ENCODE measurements around the gene ACOT8. TPM values are rescaled to one million over a fixed set of nuclear protein-coding genes. Genes with fewer than 3 reads are reported as not detected.
A peak's percentile ranks its signal among the peaks of the same experiment; 100 is the strongest.
"Not testable (repeated sequence)": the region's sequence is repeated elsewhere in the genome, so short reads cannot be mapped to it uniquely, and the experiment has no call there.

ACOT8 gene
- total RNA-seq, 2 experiments from 2014 or later: 36.0 to 36.5 TPM

DNA sequence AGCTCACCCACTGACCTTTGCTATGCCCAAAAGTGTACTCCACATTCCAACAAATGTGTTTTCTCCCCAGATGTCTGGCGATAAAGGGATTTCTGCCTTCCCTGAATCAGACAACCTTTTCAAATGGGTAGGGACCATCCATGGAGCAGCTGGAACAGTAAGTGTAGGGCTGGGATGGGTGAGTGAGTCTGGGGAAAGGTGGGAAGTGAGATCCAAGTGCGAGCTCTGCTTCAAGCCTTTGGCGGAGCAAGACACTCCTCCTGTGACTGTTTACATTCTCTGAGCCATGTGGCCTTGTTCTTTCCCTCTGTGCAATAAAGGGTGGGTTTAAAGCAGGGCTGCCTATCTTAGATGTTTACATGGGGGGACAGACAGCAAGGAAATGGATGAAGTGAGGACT lies 42.9 kb downstream of the ACOT8 start:
- Mint-ChIP-seq H3K36me3 (ENCODE audit: low read depth) (peaks cover 68% of the 10 kb centered on the region), H3K27me3 (no peaks in the 10 kb centered on the region), H3K9me3 (no peaks in the 10 kb centered on the region), H3K4me1 (peaks cover 36% of the 10 kb centered on the region), H3K4me3 (peak overlapping the region; percentile 13), H3K27ac (no peak overlapping the region)
- DNase-seq: no peak
- ChIA-PET CTCF (interaction anchor here (0.7 to 2.3 kb wide), 4 partner anchors 8 to 155 kb away, joined by 5 to 15 read pairs (median 13); no protein-coding TSS in a partner anchor), POLR2A (interaction anchor here (1.5 to 4.1 kb wide), 8 partner anchors 9 to 157 kb away, joined by 3 to 30 read pairs (median 12); partner anchors contain the start of genes ACOT8, DNTTIP1, PCIF1 and WFDC3)

GRCh38 chr20:45813489-45813888 lies 43.7 kb downstream of the ACOT8 start:
- POLR2A ChIA-PET: interaction anchor here (0.7 to 4.1 kb wide), 21 partner anchors 8 to 275 kb away, joined by 3 to 30 read pairs (median 4); partner anchors contain the start of genes ACOT8, DNTTIP1, PCIF1 and WFDC3
- Mint-ChIP-seq H3K4me1 (peaks cover 36% of the 10 kb centered on the region), H3K27me3 (no peaks in the 10 kb centered on the region), H3K36me3 (ENCODE audit: low read depth) (peaks cover 74% of the 10 kb centered on the region), H3K4me3 (peak overlapping the region; percentile 99), H3K9me3 (no peaks in the 10 kb centered on the region), H3K27ac (peak overlapping the region; percentile 83)
- CTCF ChIA-PET: interaction anchor here (0.6 to 2.3 kb wide), 6 partner anchors 9 to 156 kb away, joined by 3 to 15 read pairs (median 8); no protein-coding TSS in a partner anchor
- DNase-seq: no peak

DNA sequence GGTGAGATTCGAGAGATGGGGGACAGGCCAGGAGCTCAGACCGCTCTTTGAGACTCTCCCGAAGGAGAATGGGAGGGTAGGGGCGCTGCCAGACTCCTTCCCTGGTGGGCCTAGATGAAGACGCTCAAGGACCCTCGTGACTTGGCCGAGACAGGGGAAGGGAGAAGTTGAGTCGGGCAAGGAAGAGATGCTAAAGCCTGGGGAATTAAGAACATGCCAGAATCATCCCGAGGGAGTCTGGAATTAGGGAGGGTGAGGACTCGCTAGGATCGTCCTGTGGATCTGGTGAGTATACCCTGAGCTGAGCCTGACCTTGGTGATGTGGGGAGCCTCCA lies 44.2 kb downstream of the ACOT8 start:
- Mint-ChIP-seq H3K36me3 (ENCODE audit: low read depth) (peaks cover 78% of the 10 kb centered on the region), H3K4me3 (peak overlapping the region; percentile 99), H3K9me3 (no peaks in the 10 kb centered on the region), H3K27ac (peak overlapping the region; percentile 83), H3K4me1 (peaks cover 36% of the 10 kb centered on the region), H3K27me3 (no peaks in the 10 kb centered on the region)
- no peak for DNase-seq
- ChIA-PET POLR2A (interaction anchor here (0.6 to 4.1 kb wide), 25 partner anchors 8 to 275 kb away, joined by 3 to 30 read pairs (median 4); partner anchors contain the start of genes ACOT8, DNTTIP1, PCIF1 and WFDC3), CTCF (interaction anchor here (0.6 to 2.3 kb wide), 6 partner anchors 9 to 157 kb away, joined by 3 to 15 read pairs (median 8); no protein-coding TSS in a partner anchor)

DNA sequence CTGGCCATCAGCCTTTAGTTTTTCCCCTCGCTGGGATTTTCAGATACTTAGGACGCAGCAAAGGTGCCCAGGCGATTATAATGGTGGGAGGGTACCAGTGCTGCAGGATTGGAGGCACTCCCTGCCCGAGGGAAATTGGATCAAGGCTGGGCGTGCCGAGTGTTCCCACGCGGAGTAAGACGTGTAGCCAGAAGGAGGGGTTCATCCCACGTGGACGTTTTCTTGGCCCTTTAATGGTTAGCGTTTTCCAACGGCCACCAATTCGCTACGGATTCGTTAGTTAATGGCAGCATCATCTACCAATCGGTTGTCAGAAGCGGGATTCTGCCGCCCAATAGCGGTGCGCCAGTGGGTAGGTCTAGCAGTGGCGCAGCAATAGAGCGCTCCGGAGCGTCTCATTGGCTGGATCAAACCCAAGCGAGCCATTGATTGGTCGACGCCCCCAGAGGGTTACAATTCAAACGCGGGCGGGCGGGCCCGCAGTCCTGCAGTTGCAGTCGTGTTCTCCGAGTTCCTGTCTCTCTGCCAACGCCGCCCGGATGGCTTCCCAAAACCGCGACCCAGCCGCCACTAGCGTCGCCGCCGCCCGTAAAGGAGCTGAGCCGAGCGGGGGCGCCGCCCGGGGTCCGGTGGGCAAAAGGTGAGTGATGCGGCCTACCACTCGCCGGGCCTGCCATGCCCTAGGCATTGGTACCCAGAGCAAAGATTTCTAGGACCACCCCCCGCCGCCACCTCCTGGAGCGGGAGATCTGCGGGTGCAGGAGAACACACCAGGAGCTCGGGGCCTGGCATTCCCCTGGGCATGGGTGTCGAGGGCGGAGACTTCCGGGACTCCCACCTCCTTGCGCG lies 44.8 kb downstream of the ACOT8 start, which contains the start of gene UBE2C:
UBE2C (plus strand) TSS at position 488 of the 849 bp plus-strand sequence; CDS start at position 540, 52 bp downstream.
- peak within 1 kb of the TSS; percentile 83 for H3K27ac Mint-ChIP-seq
- H3K4me1 Mint-ChIP-seq: peaks cover 36% of the 10 kb centered on the region
- peak; percentile 97 for DNase-seq
- no peaks in the 10 kb centered on the region for H3K27me3 Mint-ChIP-seq
- H3K4me3 Mint-ChIP-seq: peak within 1 kb of the TSS; percentile 99
- H3K36me3 Mint-ChIP-seq (ENCODE audit: low read depth): peaks cover 77% of the 10 kb centered on the region
- ChIA-PET CTCF (interaction anchor here (0.8 to 2.3 kb wide), 5 partner anchors 10 to 157 kb away, joined by 3 to 15 read pairs (median 11); no protein-coding TSS in a partner anchor), POLR2A (interaction anchor here (0.6 to 4.1 kb wide), 24 partner anchors 9 to 276 kb away, joined by 3 to 30 read pairs (median 4); partner anchors contain the start of genes ACOT8, DNTTIP1, PCIF1 and WFDC3)
- H3K9me3 Mint-ChIP-seq: no peaks in the 10 kb centered on the region

DNA sequence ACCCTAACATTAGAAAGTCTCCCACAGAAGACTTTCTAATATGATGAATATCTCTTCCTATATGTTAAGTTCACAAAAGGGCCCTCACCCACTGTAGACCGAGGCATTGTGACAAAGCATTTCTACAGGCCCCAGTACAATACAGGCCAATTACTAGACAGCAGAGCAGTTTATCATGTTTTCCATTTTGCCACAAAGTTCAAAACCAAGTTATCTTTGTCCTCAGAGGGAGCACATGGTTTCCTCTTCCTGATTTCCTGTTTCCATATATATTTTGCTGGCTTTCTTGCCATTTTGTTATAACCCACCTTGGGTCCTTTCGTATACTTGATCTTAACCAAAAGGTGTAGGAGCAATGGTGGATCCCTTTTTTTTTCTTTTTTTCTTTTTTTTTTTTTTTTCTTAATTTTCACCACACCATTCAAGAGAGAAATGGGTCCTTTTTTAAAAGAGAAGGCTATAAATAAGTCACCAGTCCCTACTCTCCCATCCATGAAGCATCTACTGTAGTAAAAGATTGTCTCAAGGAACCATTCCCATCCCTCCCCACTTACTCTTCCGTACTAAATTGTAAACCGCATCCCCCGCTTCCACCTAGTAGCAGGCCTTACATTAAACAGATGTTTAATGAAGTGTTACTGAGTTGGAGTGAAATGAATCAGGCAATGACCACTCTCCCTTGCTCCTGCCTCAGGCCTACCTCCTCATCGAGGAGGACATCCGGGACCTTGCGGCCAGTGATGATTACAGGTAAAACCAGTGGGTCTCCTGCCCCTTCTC lies 46.8 kb downstream of the ACOT8 start:
- no peaks in the 10 kb centered on the region for H3K9me3 Mint-ChIP-seq
- ChIA-PET CTCF (interaction anchor here (3.4 kb wide), 1 partner anchor 11 kb away, joined by 19 read pairs; no protein-coding TSS in a partner anchor), POLR2A (no interaction called here)
- peaks cover 65% of the 10 kb centered on the region for H3K36me3 Mint-ChIP-seq (ENCODE audit: low read depth)
- H3K27me3 Mint-ChIP-seq: no peaks in the 10 kb centered on the region
- no peak overlapping the region for H3K27ac Mint-ChIP-seq
- DNase-seq: no peak
- H3K4me3 Mint-ChIP-seq: no peak overlapping the region
- H3K4me1 Mint-ChIP-seq: peaks cover 26% of the 10 kb centered on the region

- Mint-ChIP-seq H3K4me1 (peaks cover 10% of the 10 kb centered on the region), H3K36me3 (ENCODE audit: low read depth) (peaks cover 46% of the 10 kb centered on the region), H3K27ac (no peak overlapping the region), H3K27me3 (no peaks in the 10 kb centered on the region), H3K9me3 (no peaks in the 10 kb centered on the region), H3K4me3 (no peak overlapping the region)
- ChIA-PET CTCF (interaction anchor here (4.0 kb wide), 1 partner anchor 159 kb away, joined by 28 read pairs; no protein-coding TSS in a partner anchor), POLR2A (no interaction called here)
- DNase-seq: no peak
Measured at GRCh38 chr20:45801851-45802250, 55.3 kb downstream of the ACOT8 start.

DNA sequence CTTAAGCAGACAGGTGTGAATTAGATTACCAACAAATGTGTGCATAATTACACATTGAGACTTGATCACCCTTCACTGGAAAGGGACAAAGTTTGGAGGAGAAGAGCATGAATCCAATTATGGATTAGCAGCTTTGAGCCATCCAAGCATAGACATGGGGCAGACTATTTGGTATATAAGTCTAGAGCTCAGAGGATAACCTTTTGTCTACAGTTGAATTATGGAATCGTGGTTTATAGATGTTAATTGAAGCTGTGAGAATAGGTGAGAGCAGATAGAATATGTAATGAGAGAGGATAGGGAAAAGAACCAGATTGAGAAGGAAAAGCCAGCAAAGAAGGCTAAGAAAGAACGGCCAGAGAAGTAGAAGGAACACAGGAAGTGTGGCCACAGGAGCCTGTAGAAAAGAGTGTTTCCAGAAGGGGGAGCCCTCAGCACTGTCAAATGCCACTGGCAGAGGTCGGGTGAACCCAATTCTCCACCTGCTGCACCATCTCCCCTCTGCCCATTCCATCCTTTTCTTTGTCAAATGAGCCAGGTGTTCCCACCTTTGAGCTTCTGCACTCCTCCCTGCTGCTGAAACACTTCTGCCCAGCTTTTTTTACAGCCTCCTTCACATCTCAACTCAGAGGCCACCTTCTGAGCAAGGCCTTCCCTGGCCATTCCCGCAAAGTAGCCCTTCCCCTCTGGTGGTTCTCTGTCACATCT lies 58.1 kb downstream of the ACOT8 start:
- no peaks in the 10 kb centered on the region for H3K9me3 Mint-ChIP-seq
- DNase-seq: peak; percentile 74
- ChIA-PET POLR2A (interaction anchor here (0.7 to 1.8 kb wide), 5 partner anchors 14 to 173 kb away, joined by 3 to 10 read pairs (median 6); partner anchors contain the start of genes PCIF1, UBE2C and ZNF335), CTCF (interaction anchor here (0.6 to 4.0 kb wide), 35 partner anchors 8 to 1446 kb away, joined by 3 to 38 read pairs (median 4); partner anchors contain the start of genes CTSA, NEURL2, UBE2C and ZNF335)
- peaks cover 22% of the 10 kb centered on the region for H3K4me1 Mint-ChIP-seq
- H3K27me3 Mint-ChIP-seq: no peaks in the 10 kb centered on the region
- H3K36me3 Mint-ChIP-seq (ENCODE audit: low read depth): peaks cover 48% of the 10 kb centered on the region
- no peak overlapping the region for H3K4me3 Mint-ChIP-seq
- peak overlapping the region; percentile 33 for H3K27ac Mint-ChIP-seq

GRCh38 chr20:45797955-45798354 lies 59.2 kb downstream of the ACOT8 start:
- Mint-ChIP-seq H3K36me3 (ENCODE audit: low read depth) (peaks cover 39% of the 10 kb centered on the region), H3K4me1 (peaks cover 25% of the 10 kb centered on the region)
- not testable (repeated sequence) for H3K9me3 Mint-ChIP-seq, DNase-seq, H3K4me3 Mint-ChIP-seq, H3K27ac Mint-ChIP-seq, H3K27me3 Mint-ChIP-seq
- ChIA-PET CTCF (interaction anchor here (0.9 to 4.0 kb wide), 9 partner anchors 11 to 172 kb away, joined by 3 to 38 read pairs (median 8); partner anchors contain the start of gene ZSWIM1), POLR2A (interaction anchor here (1.7 kb wide), 1 partner anchor 172 kb away, joined by 8 read pairs; no protein-coding TSS in a partner anchor)

GRCh38 chr20:45797510-45797909 lies 59.7 kb downstream of the ACOT8 start:
- POLR2A ChIA-PET, H3K27ac Mint-ChIP-seq: not testable (repeated sequence)
- H3K36me3 Mint-ChIP-seq (ENCODE audit: low read depth): peaks cover 39% of the 10 kb centered on the region

DNA sequence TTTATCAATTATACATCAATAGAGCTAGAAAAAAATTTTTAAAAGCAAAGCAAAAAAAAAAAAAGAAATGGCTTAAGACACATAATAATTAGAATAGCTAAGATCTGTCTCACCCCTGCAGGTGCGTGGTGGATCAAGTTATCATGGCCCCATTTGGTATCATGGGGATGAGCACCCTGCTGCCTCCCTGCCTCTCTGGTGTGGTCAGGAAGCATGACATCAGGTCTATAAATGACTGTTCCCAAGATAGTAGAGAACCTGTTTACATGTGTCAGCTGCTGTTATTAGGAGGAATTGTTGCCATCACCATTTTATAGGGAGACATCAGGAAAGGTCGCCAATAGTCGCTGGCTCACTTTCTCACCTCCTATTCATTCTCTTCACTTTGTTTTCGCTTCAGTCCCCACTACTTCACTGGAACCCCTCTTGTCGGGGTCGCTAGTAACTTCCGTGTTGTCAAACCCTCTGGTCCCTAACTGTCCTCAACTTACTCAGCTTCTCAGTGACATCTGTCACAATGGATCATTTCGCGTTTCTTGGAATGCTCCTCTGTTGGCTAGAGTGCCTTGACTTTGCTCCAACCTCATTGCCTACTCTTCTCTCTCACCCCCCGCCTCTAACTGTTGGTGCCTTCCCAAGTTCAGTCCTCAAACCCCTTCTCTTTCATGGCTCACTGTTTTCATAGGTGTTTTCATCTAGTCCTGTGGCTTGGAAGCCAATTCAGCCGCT lies 60.7 kb downstream of the ACOT8 start:
- Mint-ChIP-seq H3K9me3 (no peaks in the 10 kb centered on the region), H3K36me3 (ENCODE audit: low read depth) (peaks cover 32% of the 10 kb centered on the region), H3K27ac (no peak overlapping the region), H3K4me1 (peaks cover 33% of the 10 kb centered on the region), H3K4me3 (no peak overlapping the region), H3K27me3 (no peaks in the 10 kb centered on the region)
- no peak for DNase-seq
- CTCF ChIA-PET: interaction anchor here (1.6 to 1.8 kb wide), 4 partner anchors 8 to 191 kb away, joined by 4 to 14 read pairs (median 4); partner anchors contain the start of gene UBE2C
- POLR2A ChIA-PET: interaction anchor here (0.9 kb wide), 1 partner anchor 68 kb away, joined by 3 read pairs; no protein-coding TSS in a partner anchor

More at GRCh38 chr20:45797510-45797909, 59.7 kb downstream of the ACOT8 start:
- peaks cover 30% of the 10 kb centered on the region for H3K4me1 Mint-ChIP-seq
- not testable (repeated sequence) for H3K9me3 Mint-ChIP-seq, DNase-seq, H3K4me3 Mint-ChIP-seq, H3K27me3 Mint-ChIP-seq
- CTCF ChIA-PET: interaction anchor here (3.0 kb wide), 1 partner anchor 140 kb away, joined by 14 read pairs; no protein-coding TSS in a partner anchor

Measured in activated CD4-positive, alpha-beta memory T cell treated with anti-CD3 and anti-CD28 coated beads, Interleukin-2, amount 10 ng/mL, durations not matched to agents 7 days and 5 days (primary cell).